PC-9 (cell line): ENCODE data around the gene WNT2B. TPM values are rescaled to one million over a fixed set of nuclear protein-coding genes. Genes with fewer than 3 reads are reported as not detected.

Source experiments
- BruUV-seq: library from RNA; stranded (reverse); fragments of 400-500 nt; replicated peaks from 2 replicates; lab custom pipeline; 2021; lab: Mats Ljungman, UMichigan
- CTCF ChIA-PET: fragments of 300-600 bp; sonication (Branson Sonifier 250); formaldehyde crosslinking; loops from one replicate; lab custom pipeline; 2022; ENCODE audit warnings: antibody characterized with exemption; lab: Charles Lee
- POLR2A ChIA-PET: fragments of 300-600 bp; sonication (Branson Sonifier 250); formaldehyde crosslinking; loops from one replicate; lab custom pipeline; 2022; ENCODE audit warnings: antibody characterized with exemption; ENCODE audit not compliant: unreplicated experiment; lab: Charles Lee
- DNase-seq, 2 experiments: peaks; one replicate each; pipeline versions ENCODE4 v3.0.0 to v3.0.0-alpha.2; 2015 to 2022; ENCODE audit warnings: mixed read lengths in 1 of 2
- H2AFZ ChIP-seq: fragments of 200-600 bp; sonication (generic); 2 replicates; pipeline ENCODE4 v1.8.1; 2017; ENCODE audit warnings: antibody characterized with exemption
- H3F3A ChIP-seq: fragments of 200-600 bp; sonication (generic); 2 replicates; pipeline ENCODE4 v1.8.1; 2017; ENCODE audit warnings: antibody characterized with exemption, mild to moderate bottlenecking, low read depth; ENCODE audit not compliant: insufficient read depth
- H3K27ac ChIP-seq: fragments of 200-600 bp; sonication (generic); 2 replicates; pipeline ENCODE4 v1.6.1; 2016; ENCODE audit warnings: mixed run types
- H3K27me3 ChIP-seq: fragments of 200-600 bp; sonication (generic); 2 replicates; pipeline ENCODE4 v1.6.1; 2016; ENCODE audit warnings: low read depth, mixed run types; ENCODE audit not compliant: insufficient read depth
- H3K36me3 ChIP-seq: fragments of 200-600 bp; sonication (generic); 2 replicates; pipeline ENCODE4 v1.6.1; 2016; ENCODE audit warnings: low read depth, mixed run types
- H3K4me1 ChIP-seq: fragments of 200-600 bp; sonication (generic); replicated peaks from 2 replicates; pipeline ENCODE4 v1.6.1; 2016; ENCODE audit warnings: mixed run types; ENCODE audit not compliant: insufficient read depth
- H3K4me2 ChIP-seq: fragments of 200-600 bp; sonication (generic); 2 replicates; pipeline ENCODE4 v1.6.1; 2017; ENCODE audit warnings: mixed run types
- H3K4me3 ChIP-seq: fragments of 200-600 bp; sonication (generic); 2 replicates; pipeline ENCODE4 v1.6.1; 2016; ENCODE audit warnings: mixed run types
- H3K79me2 ChIP-seq: fragments of 200-600 bp; sonication (generic); 2 replicates; pipeline ENCODE4 v1.6.1; 2017; ENCODE audit warnings: low read depth, mixed run types
- H3K9me2 ChIP-seq: fragments of 200-600 bp; sonication (generic); 2 replicates; pipeline ENCODE4 v1.8.1; 2017; ENCODE audit warnings: mild to moderate bottlenecking; ENCODE audit not compliant: insufficient read depth
- H3K9me3 ChIP-seq: fragments of 200-600 bp; sonication (generic); 2 replicates; pipeline ENCODE4 v1.8.1; 2016; ENCODE audit warnings: low read depth; ENCODE audit not compliant: insufficient read depth
- H4K20me1 ChIP-seq: fragments of 200-600 bp; sonication (generic); 2 replicates; pipeline ENCODE4 v1.8.1; 2017; ENCODE audit not compliant: insufficient read depth
- CTCF ChIP-seq: fragments of 200-600 bp; sonication (generic); conservative IDR thresholded peaks from 2 replicates; pipeline ENCODE4 v1.6.1; 2017; ENCODE audit warnings: mixed run types, antibody characterized with exemption, mild to moderate bottlenecking, moderate library complexity
- EZH2 ChIP-seq: fragments of 200-600 bp; sonication (generic); IDR thresholded peaks from 2 replicates; pipeline ENCODE4 v1.8.0; 2017; ENCODE audit warnings: antibody characterized with exemption, low read depth
- intact Hi-C: fragments of 100-400 bp; cut with micrococcal nuclease; formaldehyde crosslinking; loops from one replicate; pipeline ENCODE4 v1.10.0; 2022; ENCODE audit not compliant: unreplicated experiment
- total RNA-seq: library from RNA; stranded (reverse); gene quantifications from 2 replicates; pipeline ENCODE4 v1.2.3, GENCODE V29; 2021

Gene WNT2B
- total RNA-seq, 1 experiment from 2014 or later, result 0.98 TPM

GRCh38 chr1:112514901-112515300 is 6.1 kb downstream of the WNT2B start:
- TF ChIP-seq CTCF, result no peak
- TF ChIP-seq EZH2, result no peak
- Histone ChIP-seq H3F3A (peaks cover 9% of the 10 kb centered on the region), H3K4me1 (peaks cover 18% of the 10 kb centered on the region), H4K20me1 (no peaks in the 10 kb centered on the region), H3K27ac (no peak overlapping the region), H3K9me3 (no peaks in the 10 kb centered on the region), H3K79me2 (no peaks in the 10 kb centered on the region), H3K9me2 (no peaks in the 10 kb centered on the region), H2AFZ (no peak overlapping the region), H3K27me3 (no peaks in the 10 kb centered on the region), H3K4me2 (peak overlapping the region; percentile 33), H3K36me3 (no peaks in the 10 kb centered on the region), H3K4me3 (no peak overlapping the region)
- no peak for DNase-seq
- BruUV-seq, result no TSS peak
- ChIA-PET CTCF (no interaction called here), POLR2A (no interaction called here)
- intact Hi-C loops, result no loop called here

DNA sequence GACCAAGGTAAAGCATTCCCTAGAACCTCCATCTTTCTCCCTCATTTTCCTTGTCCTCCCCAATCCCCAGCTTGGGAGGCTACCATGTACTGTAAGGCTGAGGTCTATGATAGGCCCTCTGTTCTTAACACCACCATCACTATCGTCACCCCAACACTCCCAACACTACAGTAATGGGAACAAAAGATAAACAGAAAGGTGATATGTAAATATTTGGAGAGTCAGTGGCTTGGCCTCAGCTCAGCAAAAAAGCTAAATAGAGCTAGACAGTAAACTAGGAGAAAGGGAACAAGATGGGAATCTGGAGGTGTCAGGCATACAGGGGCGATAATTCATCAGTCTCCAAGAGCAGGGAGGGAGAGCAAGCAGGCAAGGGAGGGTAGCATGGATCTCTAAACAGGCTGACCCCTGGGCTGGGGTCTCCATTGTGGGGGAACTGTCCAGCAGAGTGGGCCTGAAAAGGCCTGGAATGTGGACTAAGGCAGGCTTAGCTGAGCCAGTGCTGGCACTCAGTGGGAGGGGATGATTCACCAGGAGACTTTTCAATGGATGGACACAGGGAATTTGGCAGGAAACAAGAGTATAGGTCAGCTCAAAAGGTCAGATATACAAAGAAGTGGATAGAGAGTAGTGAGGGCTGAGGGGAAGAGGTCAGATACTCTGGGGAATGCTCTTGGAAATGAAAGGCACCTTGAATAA is 6.7 kb downstream of the WNT2B start:
- Histone ChIP-seq H3K36me3 (no peaks in the 10 kb centered on the region), H3K9me2 (no peaks in the 10 kb centered on the region), H2AFZ (no peak overlapping the region), H3K27me3 (no peaks in the 10 kb centered on the region), H3K4me3 (no peak overlapping the region), H3K27ac (peak overlapping the region; percentile 17; the same call in 1 of the 2 replicates), H3F3A (peaks cover 9% of the 10 kb centered on the region), H3K9me3 (no peaks in the 10 kb centered on the region), H4K20me1 (no peaks in the 10 kb centered on the region), H3K79me2 (no peaks in the 10 kb centered on the region), H3K4me1 (peaks cover 18% of the 10 kb centered on the region), H3K4me2 (peak overlapping the region; percentile 33)
- no TSS peak for BruUV-seq
- no peak for TF ChIP-seq EZH2
- no peak for TF ChIP-seq CTCF
- intact Hi-C loops, result no loop called here
- POLR2A ChIA-PET, result no interaction called here
- CTCF ChIA-PET, result no interaction called here
- peak in 1 of 2 experiments; percentile 63 for DNase-seq

GRCh38 chr1:112516141-112516540 is 7.4 kb downstream of the WNT2B start:
- H3K4me3 ChIP-seq, result no peak overlapping the region
- H4K20me1 ChIP-seq, result no peaks in the 10 kb centered on the region
- intact Hi-C loops, result no loop called here
- no TSS peak for BruUV-seq
- no peak overlapping the region for H3K27ac ChIP-seq
- POLR2A ChIA-PET, result no interaction called here
- DNase-seq, result no peak
- no peak overlapping the region for H2AFZ ChIP-seq
- H3K36me3 ChIP-seq, result no peaks in the 10 kb centered on the region
- CTCF ChIA-PET, result no interaction called here
- no peak for TF ChIP-seq CTCF
- no peak for TF ChIP-seq EZH2
- no peaks in the 10 kb centered on the region for H3K79me2 ChIP-seq
- peaks cover 9% of the 10 kb centered on the region for H3F3A ChIP-seq
- no peaks in the 10 kb centered on the region for H3K27me3 ChIP-seq
- H3K4me1 ChIP-seq, result peaks cover 18% of the 10 kb centered on the region
- 0 out of 2 replicates have a peak overlapping the region, but pooled peaks have one; percentile 33 for H3K4me2 ChIP-seq
- no peaks in the 10 kb centered on the region for H3K9me2 ChIP-seq
- H3K9me3 ChIP-seq, result no peaks in the 10 kb centered on the region
